GM12873 (cell line): ENCODE measurements around the gene MRPL33.

Experiments used
- TF ChIP-seq, protein P1 (sequence below): IDR thresholded peaks from 2 replicates; pipeline ENCODE4 v1.5.1; 2012; ENCODE audit warnings: low read depth, mild to moderate bottlenecking, moderate library complexity, low read length, control low read depth; ENCODE audit not compliant: insufficient read depth; ENCODE audit errors: missing control alignments

The MRPL33 gene

DNA sequence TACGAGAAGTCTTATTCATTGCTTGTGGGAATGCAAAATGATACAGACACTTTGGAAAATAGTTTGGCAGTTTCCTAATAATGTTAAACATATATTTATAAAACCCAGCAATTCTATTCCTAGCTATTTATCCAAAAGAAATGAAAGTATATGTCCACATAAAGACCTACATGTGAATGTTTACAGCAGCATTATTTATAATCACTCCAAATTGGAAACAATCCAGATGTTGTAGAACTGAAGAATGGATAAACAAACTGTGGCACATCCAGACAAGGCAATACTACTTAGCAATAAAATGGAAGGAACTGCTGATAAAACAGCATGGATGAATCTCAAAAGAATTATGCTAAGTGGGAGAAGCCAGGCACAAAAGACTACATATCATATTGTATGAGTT is 19.3 kb downstream of the MRPL33 start:
- TF ChIP-seq, protein P1, sequence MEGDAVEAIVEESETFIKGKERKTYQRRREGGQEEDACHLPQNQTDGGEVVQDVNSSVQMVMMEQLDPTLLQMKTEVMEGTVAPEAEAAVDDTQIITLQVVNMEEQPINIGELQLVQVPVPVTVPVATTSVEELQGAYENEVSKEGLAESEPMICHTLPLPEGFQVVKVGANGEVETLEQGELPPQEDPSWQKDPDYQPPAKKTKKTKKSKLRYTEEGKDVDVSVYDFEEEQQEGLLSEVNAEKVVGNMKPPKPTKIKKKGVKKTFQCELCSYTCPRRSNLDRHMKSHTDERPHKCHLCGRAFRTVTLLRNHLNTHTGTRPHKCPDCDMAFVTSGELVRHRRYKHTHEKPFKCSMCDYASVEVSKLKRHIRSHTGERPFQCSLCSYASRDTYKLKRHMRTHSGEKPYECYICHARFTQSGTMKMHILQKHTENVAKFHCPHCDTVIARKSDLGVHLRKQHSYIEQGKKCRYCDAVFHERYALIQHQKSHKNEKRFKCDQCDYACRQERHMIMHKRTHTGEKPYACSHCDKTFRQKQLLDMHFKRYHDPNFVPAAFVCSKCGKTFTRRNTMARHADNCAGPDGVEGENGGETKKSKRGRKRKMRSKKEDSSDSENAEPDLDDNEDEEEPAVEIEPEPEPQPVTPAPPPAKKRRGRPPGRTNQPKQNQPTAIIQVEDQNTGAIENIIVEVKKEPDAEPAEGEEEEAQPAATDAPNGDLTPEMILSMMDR, result no peak

DNA sequence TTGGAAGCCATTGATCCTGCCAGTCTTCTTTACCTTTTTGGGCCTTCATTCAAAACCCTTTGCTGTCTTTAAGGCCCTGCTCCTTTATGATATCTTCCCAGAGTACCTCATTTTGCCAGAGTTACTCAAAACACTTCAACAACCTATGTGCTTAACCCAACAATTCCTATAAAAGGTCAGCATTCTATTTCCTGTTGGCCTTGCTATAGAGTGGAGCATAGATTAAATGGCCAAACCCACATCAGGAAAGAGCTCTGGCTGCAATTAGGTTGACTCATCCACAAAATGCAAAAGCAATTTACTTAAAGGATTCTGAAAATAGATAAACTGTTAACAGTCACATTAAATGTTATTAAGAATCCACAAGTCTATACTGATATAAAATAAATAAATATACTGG is 21.2 kb downstream of the MRPL33 start:
- TF ChIP-seq, protein P1, result no peak

DNA sequence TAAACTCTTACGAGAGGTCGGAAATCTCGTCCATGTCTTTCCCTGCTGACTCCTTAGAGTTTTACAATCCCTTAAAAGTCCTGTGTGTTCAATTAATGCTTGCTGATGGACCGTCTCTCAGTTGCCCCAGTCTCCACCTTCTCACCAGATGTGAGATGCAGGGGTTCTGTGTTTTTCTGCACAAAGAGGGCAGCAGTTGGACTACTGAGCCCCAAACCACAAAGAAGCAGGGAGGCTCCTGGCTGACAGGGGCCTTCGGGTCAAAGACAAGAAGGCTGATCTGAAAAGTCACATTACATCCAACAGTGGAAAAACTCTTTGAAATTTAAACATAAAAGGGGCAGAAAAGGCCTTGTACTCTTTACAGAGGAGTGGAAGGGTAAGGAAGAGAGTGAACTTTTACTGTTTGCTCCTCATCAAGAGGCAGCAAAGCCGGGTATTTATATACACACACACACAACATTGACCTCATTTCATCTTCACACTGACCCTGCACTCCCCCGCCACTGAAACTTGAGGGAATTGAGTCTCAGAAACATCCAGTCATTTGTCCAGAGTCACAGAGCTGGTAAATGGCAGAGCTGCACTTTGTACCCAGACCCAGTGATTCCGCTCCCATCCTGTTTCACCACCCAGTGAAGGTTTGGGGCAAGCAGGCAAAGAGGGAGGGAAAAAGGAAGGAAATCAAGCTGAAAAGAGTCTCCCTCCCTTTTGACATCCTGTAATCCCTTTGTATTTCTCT is 23.7 kb downstream of the MRPL33 start:
- TF ChIP-seq, protein P1, result no peak

DNA sequence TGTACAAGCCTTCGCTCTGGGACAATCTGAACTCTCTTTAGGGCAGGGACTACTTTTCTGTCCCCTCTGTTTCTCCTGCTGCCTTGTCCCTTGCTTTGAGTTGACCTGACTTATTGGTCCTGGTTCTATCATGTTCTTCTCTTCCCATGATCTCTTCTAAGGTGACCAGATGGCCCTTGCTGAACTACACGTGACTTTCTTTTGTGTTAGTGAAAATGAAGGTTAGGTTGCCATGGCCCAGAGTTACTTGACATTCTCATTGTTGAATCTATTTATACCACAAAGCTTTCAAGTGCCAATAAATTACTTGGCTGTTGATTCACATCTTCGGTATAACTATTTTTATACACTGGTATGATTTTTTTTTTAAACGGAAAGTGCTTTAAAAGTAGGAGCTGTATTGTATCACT is 24.4 kb downstream of the MRPL33 start:
- TF ChIP-seq, protein P1, result no peak

DNA sequence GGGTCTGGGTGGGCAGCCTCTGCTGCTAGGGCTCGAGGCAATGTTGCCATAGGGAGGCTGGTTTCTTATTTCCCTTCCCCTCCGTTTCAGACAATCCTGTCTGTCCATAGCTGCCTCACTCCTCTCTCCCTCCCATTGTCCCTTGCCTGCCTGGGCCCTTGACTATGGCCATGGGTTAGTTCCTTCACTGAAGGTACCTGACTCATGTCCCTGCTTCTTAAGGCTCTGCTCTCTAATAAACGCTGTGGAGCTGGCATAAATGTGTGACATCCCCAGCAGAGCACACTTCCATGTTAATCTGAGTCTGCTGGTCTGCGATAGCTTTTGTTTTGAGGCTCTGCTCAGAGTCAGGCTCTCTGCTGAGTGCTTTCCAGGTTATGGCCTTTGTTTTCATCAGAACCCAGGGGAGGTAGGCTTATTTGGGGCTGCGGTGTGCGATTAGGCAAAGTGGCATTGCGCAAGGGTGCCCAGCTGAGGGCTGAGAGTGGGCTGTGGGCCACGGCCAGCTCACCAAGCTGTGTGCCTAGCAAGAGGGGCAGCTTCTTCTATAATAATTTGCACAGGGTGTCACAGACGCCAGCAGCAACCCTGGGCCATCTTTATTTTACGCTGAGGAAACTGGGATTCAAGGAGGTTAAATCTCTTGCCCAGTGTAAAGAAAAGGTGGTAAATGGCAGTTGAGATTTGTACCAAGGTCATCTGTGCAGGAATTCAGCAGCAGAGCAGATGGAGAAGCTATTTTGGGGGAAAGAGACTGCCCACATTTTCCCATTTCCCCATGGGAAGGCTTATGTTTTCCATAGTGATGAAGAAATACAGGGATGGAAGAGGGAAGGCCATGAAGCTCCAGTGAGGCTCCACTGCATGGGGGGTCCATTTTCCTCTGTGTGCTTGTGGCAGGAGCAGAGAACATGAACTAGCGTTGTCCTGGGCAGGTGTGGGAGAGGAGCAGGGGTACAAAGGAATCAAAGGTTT is 25.6 kb downstream of the MRPL33 start:
- TF ChIP-seq, protein P1, result no peak

DNA sequence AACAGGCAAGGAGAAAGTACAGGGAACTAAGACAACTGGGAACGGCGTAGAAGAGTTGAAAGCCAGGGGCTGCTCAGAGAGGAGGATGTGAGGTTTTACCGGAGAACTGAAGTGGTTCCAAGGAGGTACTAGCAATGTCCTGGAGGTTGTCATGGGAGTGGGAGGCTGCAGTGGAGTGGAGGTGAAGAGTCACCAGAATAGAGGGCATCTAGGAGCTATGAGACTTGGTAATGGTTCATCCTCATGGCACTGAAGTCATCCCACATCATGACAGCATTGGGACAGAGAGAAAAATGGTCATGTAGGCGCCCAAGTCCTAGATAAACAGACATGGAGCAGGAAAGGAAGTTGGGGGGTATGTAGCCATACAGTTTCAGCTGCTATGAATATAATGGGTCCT is 26.3 kb downstream of the MRPL33 start:
- TF ChIP-seq, protein P1, result no peak

DNA sequence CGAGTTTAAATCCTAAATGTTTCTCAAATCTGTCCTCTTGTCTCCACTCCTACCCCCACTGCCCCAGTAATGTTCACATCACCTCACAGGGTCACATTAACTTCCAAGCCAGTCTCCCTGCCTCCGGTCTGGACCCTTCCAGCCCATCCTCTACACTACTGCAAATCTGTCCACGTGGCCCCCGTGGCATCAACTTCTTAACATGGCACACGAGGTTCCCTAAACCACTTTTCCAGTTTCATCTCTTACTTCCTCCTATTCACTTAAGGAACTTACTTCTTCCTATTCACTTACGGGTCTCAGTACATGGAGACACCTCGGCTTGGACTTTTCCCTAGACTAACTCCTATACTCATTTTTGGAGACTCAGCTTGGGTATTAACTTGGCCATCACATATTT is 27.0 kb downstream of the MRPL33 start:
- TF ChIP-seq, protein P1, result no peak
